HG03139 (cell line): ENCODE data around the gene PPP1R12B.
"Not testable (repeated sequence)": the region's sequence is repeated elsewhere in the genome, so short reads cannot be mapped to it uniquely, and the experiment has no call there.

Experiments
- ATAC-seq: cut with Tn5 transposase; IDR thresholded peaks from one replicate; pipeline ENCODE4 v1.9.1; 2021; ENCODE audit not compliant: unreplicated experiment

The PPP1R12B gene

DNA sequence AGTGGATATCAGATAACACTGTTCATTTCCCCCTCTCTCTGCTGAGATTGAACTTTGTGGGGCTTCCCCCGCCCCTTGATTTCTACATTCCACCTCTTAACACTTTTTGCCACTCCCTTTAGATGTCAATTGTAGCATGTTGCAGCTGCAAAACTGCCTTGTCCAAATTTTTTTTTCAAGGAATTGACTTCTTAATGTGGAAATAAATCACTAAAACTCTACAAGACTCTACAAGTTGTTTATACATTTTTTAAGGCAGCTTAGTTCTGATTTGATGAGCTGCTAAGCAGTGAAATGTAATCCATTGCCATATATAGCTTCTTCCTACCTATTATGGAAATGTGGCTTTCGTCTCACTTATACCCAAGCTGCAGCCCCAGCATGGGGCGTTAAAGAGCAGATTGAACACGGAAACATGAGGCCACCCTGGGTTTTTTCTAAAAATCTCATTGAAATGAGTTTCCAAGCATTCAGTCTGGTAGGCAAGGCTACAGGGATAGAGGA is 229.6 kb downstream of the PPP1R12B start:
- ATAC-seq: no peak

DNA sequence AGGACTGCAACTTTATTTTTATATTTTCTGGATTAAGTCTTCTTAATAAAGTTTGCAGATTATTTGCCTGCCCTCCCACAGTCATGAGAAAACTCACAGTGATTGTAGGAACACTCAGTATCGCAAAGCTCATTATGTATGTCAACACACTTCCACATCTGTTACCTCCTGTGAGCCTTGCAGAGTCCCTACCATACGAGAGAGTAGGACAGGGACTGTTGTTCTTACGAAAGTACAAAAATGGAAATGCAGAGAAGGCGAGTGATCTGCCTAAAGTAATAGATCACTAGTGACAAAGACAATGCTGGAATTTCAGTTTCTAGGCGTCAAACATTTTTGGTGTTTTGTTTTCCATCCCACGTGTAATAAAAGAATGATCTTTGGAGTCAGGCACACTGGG is 230.1 kb downstream of the PPP1R12B start:
- no peak for ATAC-seq

DNA sequence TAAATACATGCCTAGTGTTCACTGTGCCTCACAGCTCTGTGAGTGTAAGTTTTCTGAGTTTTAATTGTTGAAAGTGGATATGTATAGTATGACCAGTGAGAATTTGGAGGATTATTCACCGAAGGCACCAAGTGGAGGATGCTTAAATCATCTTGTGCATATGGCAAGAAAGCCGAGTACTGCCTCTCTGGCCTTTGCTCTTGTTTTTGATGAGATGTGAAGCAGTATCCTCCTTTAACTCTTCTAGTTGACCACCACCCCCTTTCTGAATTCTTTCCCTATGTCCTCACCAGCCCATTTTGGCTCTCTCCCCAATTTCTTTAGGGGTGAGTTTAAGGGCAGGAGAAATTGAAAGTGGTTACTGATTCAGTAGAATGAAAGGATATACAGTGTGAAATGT is 231.3 kb downstream of the PPP1R12B start:
- ATAC-seq: no peak

DNA sequence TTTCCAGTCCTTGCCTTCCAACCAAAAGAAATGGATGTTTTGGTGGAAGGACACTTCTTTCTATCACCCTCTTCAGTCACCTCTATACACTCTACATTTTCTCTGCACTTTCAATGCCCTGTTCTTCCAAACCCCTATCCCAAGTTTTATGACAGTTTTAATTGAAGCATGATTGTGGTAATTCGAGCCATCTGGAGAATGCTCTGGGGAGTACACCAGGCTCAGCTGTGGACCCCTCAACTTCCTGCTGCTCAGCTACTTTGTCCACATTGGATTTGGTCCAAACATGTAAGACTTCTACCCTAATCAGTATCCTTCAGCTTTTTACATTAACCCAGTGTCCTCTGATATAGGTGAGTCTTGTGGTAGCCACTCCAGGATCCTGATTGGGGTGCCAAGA is 232.1 kb downstream of the PPP1R12B start:
- no peak for ATAC-seq

DNA sequence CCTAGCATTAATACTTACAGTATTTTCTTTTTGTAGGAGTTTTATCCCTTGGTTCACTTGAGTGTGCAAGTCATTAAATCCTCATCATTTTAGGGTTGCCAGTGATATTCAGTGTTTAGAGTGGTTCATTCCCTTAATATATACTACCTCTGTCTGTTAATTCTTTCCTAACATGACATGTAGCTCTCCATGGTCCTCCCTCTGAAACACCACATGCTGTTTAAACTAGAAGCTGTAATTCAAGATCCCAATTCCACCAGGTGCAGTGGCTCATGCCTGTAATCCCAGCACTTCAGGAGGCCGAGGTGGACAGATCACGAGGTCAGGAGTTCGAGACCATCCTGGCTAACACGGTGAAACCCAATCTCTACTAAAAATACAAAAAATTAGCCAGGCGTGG is 233.9 kb downstream of the PPP1R12B start:
- not testable (repeated sequence) for ATAC-seq

DNA sequence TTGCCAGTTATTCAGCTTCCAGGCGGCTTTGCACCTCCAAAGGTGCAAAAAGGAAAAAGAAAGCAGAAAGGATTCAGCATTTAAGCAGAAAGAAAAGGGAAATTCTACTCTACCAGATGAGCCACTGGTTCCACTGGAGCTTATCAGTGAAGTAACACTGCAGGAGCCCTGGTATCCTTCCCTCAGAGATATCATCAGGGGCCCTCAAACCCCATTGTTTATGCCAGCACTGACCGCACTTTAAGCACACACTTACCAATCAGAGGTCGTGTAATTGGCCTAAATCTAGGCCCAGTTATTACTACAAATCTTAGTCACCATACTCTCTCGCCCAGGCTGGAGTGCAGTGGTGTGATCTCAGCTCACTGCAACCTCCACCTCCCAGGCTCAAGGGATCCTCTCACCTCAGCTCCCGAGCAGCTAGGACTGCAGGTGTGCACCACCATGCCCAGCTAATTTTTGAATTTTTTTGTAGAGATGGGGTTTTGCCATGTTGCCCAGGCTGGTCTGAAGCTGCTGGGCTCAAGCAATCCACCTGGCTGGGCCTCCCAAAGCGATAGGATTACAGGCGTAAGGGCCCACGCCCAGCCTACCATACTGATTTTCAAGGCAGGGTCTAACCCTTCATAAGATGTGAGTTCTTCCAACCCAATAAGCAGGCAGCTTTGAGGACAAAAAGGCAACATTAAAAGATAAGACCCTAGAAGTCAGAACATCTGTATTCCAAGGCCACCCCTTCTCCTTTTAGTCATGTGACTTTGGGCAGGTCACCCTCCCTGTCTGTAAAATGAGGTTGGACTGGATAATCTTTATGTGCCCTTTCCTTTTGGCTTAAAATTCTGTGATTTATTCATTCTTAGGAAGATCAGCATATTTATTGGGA is 236.4 kb downstream of the PPP1R12B start:
- ATAC-seq: no peak

DNA sequence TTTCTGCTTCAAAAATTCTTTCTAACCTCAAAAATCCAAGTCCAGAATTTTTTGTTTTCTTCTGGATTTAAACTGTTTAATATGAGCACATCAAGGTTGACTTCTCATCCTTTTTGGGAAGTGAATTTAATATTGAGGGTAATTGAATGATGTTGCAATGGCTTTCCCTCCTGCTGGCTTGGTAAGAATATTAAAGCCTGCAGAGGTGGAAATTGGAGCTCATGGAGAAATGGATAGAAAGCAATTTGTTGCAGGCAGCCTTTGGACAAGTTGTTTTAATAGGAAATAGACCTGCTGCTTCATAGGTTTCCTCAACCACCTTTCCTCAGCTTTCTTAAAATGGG is 237.1 kb downstream of the PPP1R12B start:
- ATAC-seq: no peak

DNA sequence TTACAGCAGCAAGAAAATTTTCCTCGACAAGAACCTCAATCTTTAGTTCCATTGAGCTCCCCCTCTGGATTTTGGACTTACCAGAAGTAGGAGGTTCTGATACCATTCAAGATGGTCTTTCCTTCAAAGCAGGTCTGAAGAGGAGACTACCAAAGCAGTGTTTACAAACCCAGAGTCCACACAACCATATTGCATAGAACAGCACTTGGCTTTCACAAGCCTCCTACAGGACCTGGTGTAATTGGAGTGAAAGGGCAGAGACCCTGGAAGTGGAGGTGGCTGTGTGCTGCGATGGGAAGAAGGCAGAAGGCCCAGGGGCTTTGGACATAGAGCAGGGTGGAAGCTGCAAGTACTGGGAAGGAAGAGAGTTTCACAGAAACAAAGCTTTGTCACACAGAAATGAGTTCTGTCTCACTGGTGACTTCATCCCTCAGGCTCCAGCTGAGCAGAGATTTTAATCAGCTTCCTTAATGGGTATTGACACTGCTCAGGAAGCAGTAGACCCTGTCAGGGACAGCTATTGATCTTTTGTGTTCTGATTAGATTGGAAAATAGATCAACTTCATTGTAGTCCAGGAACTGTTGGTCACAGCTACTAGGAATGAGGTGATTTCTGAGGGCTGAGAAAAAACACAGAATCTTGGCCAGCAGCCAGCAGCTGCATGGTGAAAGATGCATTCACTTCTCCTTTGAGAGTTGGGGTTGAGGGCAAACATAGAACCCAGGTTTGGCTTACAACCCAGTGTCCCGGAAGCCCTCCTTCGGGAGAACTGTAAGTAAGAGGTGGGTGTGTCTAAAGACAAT is 237.7 kb downstream of the PPP1R12B start:
- ATAC-seq: no peak

DNA sequence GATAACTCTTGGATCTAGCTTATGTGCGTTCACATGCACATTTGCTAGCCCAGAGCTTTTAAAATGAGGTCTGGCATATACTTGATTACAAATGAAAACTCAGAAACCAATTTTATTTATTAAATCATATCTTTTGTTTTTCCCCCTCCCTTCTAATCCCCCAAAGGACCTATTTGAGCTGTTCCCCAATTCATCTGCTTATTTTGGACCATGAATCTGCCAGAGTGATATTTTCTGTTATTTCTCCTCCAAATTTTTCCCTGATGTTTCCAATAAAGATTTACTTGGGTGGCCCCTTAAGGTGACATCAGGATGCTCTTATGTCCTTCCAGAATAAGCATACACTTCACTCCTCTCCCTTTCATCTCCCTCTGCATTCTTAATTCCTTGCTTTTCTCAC is 238.4 kb downstream of the PPP1R12B start:
- ATAC-seq: no peak

DNA sequence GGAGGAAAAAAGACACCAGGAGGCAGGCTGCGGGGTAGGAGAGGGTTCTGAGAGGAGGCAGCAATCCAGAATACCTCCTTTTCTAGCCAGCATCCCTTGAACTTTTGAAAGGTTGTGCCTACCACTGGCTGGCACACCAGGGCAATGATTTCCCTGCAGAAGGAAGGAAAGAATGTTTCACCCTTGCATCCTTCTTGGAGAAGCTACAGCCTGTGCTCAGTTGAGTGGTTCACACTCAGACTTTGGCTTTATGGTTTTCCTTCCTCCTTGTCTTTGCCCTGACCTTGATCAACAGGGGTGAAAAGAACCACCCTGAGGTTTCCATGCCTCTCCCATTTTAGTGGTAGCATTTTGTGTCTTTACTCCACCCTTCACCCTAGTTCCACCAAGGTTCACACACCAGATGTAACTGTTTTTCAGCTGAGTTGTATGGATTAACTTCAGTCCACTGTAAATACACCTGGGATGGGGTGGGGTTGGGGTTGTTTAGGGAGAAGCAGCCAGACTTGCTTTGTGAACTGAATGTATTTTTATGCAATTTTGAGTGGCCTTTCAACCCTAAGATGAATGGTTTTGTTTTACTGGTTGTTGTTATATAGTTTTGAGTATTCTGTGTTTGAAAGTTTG is 239.5 kb downstream of the PPP1R12B start:
- no peak for ATAC-seq

DNA sequence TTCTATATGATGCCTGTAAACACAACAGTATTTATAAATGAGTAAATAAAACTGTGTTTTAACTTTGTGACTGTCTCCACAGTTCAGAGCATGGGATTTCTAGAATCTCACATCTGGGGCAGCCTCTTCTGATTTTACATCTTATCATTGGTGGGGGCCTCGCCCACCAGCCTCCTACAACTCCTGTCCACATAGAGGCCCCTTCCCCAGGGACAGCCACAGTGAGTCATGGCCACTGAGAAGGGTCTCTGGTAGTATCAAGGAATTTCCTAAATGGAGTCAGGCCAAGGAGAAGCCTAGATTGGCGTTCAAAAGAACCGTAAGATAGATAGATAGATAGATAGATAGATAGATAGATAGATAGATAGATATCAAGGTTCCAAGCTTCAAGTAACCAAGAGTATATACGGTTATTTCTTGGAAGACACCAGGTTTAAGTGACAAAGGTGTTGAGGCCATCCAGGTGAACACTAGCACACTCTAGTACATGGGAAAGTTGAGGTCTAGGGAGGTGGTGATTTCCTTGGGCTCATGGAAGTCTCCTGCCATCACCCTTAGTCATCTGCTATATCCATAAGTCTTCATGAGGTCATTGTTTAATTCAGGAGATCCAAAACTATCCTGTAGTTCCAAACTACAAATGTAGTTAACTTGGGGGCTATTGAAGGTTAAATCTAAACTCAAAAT is 240.1 kb downstream of the PPP1R12B start:
- no peak for ATAC-seq

DNA sequence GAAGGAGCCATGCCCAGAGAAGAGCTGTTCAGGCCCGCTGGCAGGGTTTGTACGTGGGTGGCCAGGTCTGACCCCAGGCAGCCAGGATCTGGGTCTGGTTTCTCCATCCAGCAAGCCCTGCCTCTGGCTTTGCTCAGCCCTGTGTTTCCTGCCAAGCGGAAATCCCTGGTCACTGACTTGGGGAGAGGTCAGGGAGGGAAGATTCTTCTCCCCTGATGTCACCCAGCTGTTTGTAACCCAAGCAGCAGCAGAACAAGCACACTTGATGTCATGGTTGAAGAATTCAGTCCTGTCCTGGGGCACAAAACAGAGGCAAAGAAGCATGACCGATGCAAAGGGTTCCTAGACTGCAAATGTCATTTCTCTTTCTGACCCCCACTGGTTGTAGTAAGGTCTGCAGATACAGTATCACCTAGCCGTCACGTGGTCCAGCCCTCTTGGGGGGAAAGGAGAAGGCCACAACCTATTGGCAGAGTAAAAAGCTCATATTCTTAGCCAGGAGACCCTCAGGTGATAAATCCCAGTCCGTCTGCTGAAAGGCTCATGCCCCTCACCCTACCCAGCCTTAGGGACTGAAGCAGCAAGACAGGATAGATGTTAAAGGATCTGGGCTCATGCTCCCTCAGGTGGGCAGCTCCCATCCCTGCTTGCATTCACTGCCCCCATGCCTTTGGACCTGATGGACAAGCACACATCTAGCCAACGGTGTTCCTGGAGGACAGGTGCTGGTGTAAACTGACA is 240.9 kb downstream of the PPP1R12B start:
- ATAC-seq: no peak

DNA sequence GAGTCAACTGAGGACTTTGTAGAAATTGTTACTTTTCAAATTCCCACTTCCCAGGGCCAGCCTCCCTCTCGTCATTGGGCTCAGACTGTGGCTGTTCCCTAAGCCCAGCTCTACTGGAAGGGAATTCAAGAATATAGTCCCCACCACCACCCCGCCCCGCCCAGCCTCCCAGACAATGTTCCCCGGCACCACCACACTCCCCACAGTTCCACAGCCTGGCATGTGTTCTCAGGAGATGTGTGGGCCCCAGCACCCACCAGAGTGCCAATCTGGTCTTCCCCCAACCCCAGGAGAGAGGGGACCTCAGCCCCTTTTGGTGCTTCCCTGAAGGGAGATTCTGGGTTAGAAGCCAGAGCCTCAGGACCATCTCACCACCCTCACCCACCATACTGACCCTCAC is 241.6 kb downstream of the PPP1R12B start:
- ATAC-seq: no peak

DNA sequence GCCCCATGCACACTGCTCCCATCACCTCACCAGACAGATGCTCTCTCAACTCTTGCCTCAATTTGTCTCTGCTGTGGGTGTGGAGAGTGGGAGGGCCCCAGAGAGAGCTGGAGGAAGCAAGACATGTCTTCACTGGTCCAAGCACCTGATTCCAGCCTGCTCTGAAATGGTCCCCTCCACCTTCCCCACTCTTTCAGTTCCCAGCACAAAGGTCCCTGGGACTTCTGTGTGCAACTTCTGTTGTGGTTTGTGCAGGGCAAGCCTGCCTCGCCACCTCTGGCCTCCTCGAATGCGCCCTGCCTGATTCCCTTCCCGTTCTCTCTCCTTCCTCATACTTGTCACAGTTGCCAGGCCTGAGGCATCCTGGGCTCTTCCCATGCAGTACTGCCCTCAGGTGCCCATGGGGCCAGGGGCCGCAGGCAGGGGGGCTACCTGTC is 242.5 kb downstream of the PPP1R12B start:
- ATAC-seq: no peak

DNA sequence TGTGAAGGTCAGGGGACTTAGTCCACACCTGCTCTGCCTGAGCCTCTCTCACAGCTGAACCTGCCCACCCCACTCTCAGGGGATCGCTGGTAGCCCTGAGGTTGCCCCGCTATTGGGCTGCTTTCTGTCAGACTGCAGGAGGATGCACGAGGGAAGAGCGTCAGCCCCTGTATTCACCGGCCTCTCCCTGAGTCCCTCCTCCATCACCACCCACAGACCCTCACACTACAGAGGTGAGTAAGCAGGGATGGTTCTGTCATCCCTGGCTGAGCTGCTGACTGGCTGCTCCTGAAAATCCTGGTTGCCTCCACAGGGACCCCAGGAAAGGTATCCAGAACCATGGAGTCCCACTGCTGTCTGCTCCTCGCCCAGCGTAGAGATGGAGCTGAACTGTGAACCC is 243.0 kb downstream of the PPP1R12B start:
- ATAC-seq: no peak

DNA sequence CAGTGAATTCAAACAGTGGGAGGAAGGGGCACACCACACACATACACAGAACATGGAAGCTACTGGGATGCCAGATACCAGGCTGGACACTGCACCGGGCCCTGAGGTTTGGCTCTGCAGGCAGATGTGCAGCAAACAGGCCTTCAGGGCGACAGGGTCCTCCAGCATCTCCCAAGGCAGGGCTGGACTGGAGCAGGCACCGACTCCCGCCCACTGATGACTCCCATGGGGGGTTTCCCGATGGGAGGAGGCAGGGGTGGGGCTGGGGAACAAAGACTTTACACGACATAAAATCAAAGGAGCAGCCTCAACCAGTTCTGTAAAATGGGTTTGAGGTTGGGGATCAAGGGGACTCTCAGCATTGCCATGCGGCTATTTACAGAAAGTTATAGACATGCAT is 243.6 kb downstream of the PPP1R12B start:
- no peak for ATAC-seq

DNA sequence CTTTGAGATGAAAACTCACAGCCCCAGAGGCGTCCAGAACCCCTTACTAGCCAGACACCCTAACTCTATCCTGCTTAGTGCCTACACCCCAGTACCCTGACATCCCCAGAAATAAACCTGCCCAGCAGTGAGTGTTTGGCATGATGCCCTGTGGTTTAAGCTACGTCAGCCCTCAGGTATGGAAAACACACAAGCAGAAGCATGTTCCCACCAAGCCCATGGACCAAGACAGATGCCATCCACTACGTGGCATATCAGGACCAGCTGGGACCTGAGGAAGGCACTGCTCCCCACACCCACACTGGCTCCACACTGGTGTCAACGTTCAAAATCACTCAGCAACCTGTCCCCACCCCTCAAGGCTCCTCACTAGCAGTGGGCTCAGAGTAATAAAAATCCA is 245.3 kb downstream of the PPP1R12B start:
- no peak for ATAC-seq

DNA sequence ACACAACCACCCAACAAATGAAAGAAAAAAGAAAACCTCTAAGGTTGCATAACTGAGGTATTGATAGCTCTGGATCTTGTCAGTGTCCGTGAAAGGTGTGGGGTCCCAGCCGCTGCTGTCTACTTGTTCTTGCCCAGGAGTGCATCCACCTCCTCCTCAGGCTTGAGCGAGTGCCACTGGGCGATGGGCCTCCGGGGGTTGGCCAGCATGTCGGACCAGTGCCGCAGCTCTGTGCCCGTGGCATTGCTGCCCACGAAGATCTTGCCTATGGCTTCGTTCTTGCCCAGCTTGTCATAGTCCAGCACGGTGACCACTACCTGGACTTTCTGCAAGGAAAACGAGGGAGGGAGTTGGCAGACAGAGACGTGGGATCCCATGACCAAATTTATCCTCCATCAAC is 248.1 kb downstream of the PPP1R12B start:
- ATAC-seq: no peak

DNA sequence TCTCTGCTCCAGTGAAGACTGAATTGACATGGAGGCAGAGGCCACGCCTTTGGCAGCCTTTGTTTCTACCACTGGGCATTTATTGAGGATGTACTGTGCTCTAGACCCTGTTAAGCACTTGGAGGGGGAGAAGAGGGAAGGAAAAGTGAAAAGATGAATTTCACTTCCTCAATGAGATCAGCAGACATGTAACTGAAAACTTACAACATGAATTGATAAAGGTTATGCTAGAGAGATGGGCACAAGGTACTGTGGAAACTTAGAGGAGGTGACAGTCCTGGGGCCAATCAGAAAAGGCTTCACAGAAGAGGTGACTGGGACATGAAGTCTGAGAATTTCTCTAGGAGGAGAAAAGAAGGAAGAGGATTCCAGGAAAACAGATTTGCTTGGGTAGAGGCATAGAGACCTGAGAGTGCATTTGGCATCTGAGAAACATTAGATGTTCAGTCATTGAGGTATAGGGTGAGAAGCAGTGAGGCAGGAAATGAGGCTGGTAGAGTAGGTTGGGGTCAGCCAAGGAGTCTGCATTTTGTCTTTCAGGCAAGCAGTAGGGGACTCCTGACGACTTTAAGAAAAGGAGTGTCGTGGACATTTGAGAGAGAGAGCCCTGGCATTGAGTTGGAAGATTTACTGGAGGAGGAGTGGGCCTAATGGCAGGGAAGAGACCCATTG is 248.7 kb downstream of the PPP1R12B start:
- ATAC-seq: no peak
